ENCODE results near the gene PTOV1.

Gene PTOV1

DNA sequence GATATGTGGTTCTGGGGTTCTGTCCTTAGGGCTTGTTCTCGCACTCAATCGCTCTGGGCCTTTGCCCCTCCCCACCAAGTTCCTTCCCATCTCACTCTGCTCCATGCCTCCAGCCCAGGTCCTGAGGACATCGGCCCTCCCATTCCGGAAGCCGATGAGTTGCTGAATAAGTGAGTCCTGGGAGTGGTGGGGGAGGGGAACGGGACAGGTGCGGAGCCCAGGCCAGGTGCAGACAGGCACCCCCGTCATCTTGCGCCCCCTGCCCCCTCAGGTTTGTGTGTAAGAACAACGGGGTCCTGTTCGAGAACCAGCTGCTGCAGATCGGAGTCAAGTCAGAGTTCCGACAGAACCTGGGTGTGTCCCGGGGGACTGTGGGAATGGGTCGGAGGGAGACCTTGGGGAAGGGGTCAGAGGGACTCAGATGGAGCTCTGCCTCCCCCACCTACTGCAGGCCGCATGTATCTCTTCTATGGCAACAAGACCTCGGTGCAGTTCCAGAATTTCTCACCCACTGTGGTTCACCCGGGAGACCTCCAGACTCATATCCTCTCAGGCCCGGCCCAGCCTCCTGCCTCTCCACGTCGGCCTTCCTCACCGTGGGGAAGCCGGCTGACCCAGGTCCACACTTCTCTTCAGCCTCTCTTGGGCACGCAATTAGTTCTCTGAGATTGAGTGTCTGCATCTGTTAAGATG lies 48.0 kb upstream of the PTOV1 start:
- no peak for DNase-seq (ENCODE audit: low read depth in 1 of 2, low spot score in 1 of 2)
- TF ChIP-seq CTCF (IDR thresholded peaks at IDR 0.05; ENCODE audit: insufficient read depth, low read length) (no peak), POLR2AphosphoS5 (IDR thresholded peaks at IDR 0.05; ENCODE audit: low read depth) (no peak), GABPA (IDR thresholded peaks at IDR 0.05; ENCODE audit: low read depth) (no peak), SPI1 (IDR thresholded peaks at IDR 0.05; ENCODE audit: borderline replicate concordance, low read depth) (no peak)
- TF ChIP-seq, protein P1, sequence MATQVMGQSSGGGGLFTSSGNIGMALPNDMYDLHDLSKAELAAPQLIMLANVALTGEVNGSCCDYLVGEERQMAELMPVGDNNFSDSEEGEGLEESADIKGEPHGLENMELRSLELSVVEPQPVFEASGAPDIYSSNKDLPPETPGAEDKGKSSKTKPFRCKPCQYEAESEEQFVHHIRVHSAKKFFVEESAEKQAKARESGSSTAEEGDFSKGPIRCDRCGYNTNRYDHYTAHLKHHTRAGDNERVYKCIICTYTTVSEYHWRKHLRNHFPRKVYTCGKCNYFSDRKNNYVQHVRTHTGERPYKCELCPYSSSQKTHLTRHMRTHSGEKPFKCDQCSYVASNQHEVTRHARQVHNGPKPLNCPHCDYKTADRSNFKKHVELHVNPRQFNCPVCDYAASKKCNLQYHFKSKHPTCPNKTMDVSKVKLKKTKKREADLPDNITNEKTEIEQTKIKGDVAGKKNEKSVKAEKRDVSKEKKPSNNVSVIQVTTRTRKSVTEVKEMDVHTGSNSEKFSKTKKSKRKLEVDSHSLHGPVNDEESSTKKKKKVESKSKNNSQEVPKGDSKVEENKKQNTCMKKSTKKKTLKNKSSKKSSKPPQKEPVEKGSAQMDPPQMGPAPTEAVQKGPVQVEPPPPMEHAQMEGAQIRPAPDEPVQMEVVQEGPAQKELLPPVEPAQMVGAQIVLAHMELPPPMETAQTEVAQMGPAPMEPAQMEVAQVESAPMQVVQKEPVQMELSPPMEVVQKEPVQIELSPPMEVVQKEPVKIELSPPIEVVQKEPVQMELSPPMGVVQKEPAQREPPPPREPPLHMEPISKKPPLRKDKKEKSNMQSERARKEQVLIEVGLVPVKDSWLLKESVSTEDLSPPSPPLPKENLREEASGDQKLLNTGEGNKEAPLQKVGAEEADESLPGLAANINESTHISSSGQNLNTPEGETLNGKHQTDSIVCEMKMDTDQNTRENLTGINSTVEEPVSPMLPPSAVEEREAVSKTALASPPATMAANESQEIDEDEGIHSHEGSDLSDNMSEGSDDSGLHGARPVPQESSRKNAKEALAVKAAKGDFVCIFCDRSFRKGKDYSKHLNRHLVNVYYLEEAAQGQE (IDR thresholded peaks at IDR 0.05; ENCODE audit: insufficient replicate concordance, low read depth), result no peak

GRCh38 chr19:49803529-49803856 lies 47.5 kb upstream of the PTOV1 start:
- no peak for DNase-seq (ENCODE audit: low read depth in 1 of 2, low spot score in 1 of 2)
- Histone ChIP-seq H3K27me3 (ENCODE audit: insufficient read depth, poor library complexity, severe bottlenecking) (no peaks in the 10 kb centered on the region), H3K4me3 (replicated peaks; ENCODE audit: insufficient read depth, low read length) (no peak overlapping the region), H3K27ac (replicated peaks) (no peak overlapping the region)
- TF ChIP-seq SPI1 (IDR thresholded peaks at IDR 0.05; ENCODE audit: borderline replicate concordance, low read depth) (no peak), POLR2AphosphoS5 (IDR thresholded peaks at IDR 0.05; ENCODE audit: low read depth) (no peak), CTCF (IDR thresholded peaks at IDR 0.05; ENCODE audit: insufficient read depth, low read length) (no peak), GABPA (IDR thresholded peaks at IDR 0.05; ENCODE audit: low read depth) (no peak)
- TF ChIP-seq, protein P1 (IDR thresholded peaks at IDR 0.05; ENCODE audit: insufficient replicate concordance, low read depth), result no peak

More for the DNA sequence above, 48.0 kb upstream of the PTOV1 start:
- no peak overlapping the region for H3K27ac ChIP-seq (replicated peaks)
- no peaks in the 10 kb centered on the region for H3K27me3 ChIP-seq (ENCODE audit: insufficient read depth, poor library complexity, severe bottlenecking)
- H3K4me3 ChIP-seq (replicated peaks; ENCODE audit: insufficient read depth, low read length), result no peak overlapping the region

- TF ChIP-seq SPI1 (IDR thresholded peaks at IDR 0.05; ENCODE audit: borderline replicate concordance, low read depth) (no peak), POLR2AphosphoS5 (IDR thresholded peaks at IDR 0.05; ENCODE audit: low read depth) (0 out of 2 replicates have a peak, but pooled peaks have one; percentile 22)
- TF ChIP-seq, protein P1 (IDR thresholded peaks at IDR 0.05; ENCODE audit: insufficient replicate concordance, low read depth), result no peak
- 0 out of 2 replicates have a peak overlapping the region, but pooled peaks have one; percentile 4 for H3K27ac ChIP-seq (replicated peaks)
- no peaks in the 10 kb centered on the region for H3K27me3 ChIP-seq (ENCODE audit: insufficient read depth, poor library complexity, severe bottlenecking)
- DNase-seq (ENCODE audit: low read depth in 1 of 2, low spot score in 1 of 2), result no peak
- H3K4me3 ChIP-seq (replicated peaks; ENCODE audit: insufficient read depth, low read length), result no peak overlapping the region
Measured at GRCh38 chr19:49805822-49806619, 44.9 kb upstream of the PTOV1 start.
